AG04450 (cell line): ENCODE results near the gene ZNF692. TPM values are rescaled to one million over a fixed set of nuclear protein-coding genes. Genes with fewer than 3 reads are reported as not detected.

Experiments
- CTCF ChIA-PET: fragments of 300-600, 350-600 bp; formaldehyde crosslinking; extraction: SDS; loops from one replicate; lab custom pipeline; 2022; ENCODE audit warnings: antibody characterized with exemption, inconsistent platforms; lab: Charles Lee
- POLR2A ChIA-PET: fragments of 350-600 bp; formaldehyde crosslinking; extraction: SDS; loops from one replicate; lab custom pipeline; 2021; ENCODE audit warnings: antibody characterized with exemption, inconsistent platforms; lab: Yijun Ruan, JAX
- DNase-seq: peaks from one replicate; pipeline ENCODE4 v3.0.0-alpha.2; 2011; ENCODE audit warnings: low read depth, low spot score
- H3K27ac ChIP-seq: one replicate; pipeline ENCODE4 v1.5.1; 2012; ENCODE audit warnings: low read depth, low read length, control low read depth
- H3K27me3 ChIP-seq: one replicate; pipeline ENCODE4 v1.6.0; 2012; ENCODE audit warnings: low read length; ENCODE audit not compliant: control insufficient read depth, insufficient read depth
- H3K4me3 ChIP-seq: 2 replicates; pipeline ENCODE4 v1.5.1; 2011; ENCODE audit warnings: mild to moderate bottlenecking, low read depth, low read length, control low read depth
- H3K9me3 ChIP-seq: 2 replicates; pipeline ENCODE4 v1.5.1; 2012; ENCODE audit warnings: low read length; ENCODE audit not compliant: control insufficient read depth, insufficient read depth
- polyA plus RNA-seq: library from polyadenylated mRNA; depleted of rRNA; stranded (reverse); fragments of >200 nt; gene quantifications from 2 replicates; pipeline ENCODE4 v1.2.3, GENCODE V29; 2011; rRNA removed
- small RNA-seq: library from RNA; depleted of rRNA; stranded (forward); fragments of <200 nt; gene quantifications from one replicate; pipeline ENCODE3, GENCODE V24; 2012; ENCODE audit warnings: low read depth; ENCODE audit not compliant: insufficient read length
- TF ChIP-seq, protein P1 (sequence below): IDR thresholded peaks from 2 replicates; pipeline ENCODE4 v1.5.1; 2011; ENCODE audit warnings: low read depth, low read length, control low read depth, inconsistent platforms

The ZNF692 gene
- polyA plus RNA-seq, 1 experiment: 12.7 TPM

DNA sequence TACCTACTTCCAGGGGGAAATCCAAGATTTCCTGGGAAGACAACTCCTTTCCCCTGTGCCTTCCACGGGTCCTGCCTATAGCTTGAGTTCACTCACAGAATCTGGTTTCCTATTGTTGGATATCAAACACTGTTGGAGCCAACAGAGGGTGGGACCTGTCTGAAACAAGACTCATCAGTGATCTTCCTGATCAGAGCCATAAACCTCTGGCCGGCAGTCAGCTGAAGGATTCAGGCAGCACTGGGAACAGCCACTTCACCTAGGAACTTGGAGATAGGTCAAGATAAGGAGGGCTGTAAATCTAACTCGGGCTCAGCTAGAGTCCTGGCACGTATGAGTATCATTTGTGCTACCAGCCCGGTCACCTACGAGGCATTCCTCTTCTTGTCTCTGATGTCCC is 56.4 kb downstream of the ZNF692 start:
- ChIA-PET CTCF (no interaction called here), POLR2A (no interaction called here)
- Histone ChIP-seq H3K9me3 (no peaks in the 10 kb centered on the region), H3K27me3 (peaks cover 4% of the 10 kb centered on the region), H3K27ac (no peak overlapping the region), H3K4me3 (no peak overlapping the region)
- TF ChIP-seq, protein P1, sequence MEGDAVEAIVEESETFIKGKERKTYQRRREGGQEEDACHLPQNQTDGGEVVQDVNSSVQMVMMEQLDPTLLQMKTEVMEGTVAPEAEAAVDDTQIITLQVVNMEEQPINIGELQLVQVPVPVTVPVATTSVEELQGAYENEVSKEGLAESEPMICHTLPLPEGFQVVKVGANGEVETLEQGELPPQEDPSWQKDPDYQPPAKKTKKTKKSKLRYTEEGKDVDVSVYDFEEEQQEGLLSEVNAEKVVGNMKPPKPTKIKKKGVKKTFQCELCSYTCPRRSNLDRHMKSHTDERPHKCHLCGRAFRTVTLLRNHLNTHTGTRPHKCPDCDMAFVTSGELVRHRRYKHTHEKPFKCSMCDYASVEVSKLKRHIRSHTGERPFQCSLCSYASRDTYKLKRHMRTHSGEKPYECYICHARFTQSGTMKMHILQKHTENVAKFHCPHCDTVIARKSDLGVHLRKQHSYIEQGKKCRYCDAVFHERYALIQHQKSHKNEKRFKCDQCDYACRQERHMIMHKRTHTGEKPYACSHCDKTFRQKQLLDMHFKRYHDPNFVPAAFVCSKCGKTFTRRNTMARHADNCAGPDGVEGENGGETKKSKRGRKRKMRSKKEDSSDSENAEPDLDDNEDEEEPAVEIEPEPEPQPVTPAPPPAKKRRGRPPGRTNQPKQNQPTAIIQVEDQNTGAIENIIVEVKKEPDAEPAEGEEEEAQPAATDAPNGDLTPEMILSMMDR: no peak
- no peak for DNase-seq

DNA sequence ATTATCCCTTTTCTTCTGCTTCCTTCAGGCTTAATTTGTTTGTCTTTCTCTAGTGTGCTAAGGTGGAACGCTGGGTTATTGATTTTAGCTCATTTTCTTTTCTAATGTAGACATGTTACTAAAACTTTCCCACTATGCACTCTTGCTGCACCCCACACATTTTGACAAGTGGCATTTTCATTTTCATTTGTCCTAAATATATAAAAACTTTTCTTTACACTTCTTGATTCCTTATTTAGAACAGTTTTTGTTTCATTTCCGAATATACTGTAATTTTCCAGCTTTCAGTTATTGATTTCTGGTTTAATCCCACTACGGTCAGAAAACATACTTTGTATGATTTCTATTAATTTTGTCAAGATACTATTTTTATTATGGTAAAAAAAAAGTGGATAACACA is 58.4 kb downstream of the ZNF692 start:
- ChIA-PET CTCF (no interaction called here), POLR2A (no interaction called here)
- no peaks in the 10 kb centered on the region for H3K9me3 ChIP-seq
- TF ChIP-seq, protein P1: no peak
- H3K27me3 ChIP-seq: peaks cover 3% of the 10 kb centered on the region
- H3K27ac ChIP-seq: no peak overlapping the region
- no peak overlapping the region for H3K4me3 ChIP-seq
- DNase-seq: no peak

Small RNA genes lying within 50 kb of the gene (small RNA-seq; reads per million reads assigned to genes)
- not detected for gene MIR3124

Other genes with a start within 250 kb of the ZNF692 start
- not detected in 2 replicates for gene OR2T11, start 224.0 kb downstream of the ZNF692 start, polyA plus RNA-seq
- not detected in 2 replicates for gene OR2T35, start 213.8 kb downstream of the ZNF692 start, polyA plus RNA-seq
- gene OR2T27, start 203.6 kb downstream of the ZNF692 start, polyA plus RNA-seq: not detected in 2 replicates
- not detected in 2 replicates for gene OR14I1, start 156.3 kb downstream of the ZNF692 start, polyA plus RNA-seq
- gene LYPD8, start 103.3 kb downstream of the ZNF692 start, polyA plus RNA-seq: not detected in 2 replicates
- 15.3 and 16.6 TPM in 2 replicates for gene SH3BP5L, start 33.2 kb downstream of the ZNF692 start, polyA plus RNA-seq
- gene ZNF672, start 20.9 kb downstream of the ZNF692 start, polyA plus RNA-seq: 9.1 and 10.9 TPM in 2 replicates
- gene PGBD2, start 47.1 kb upstream of the ZNF692 start, polyA plus RNA-seq: 4.9 and 6.7 TPM in 2 replicates